Mesothelial cell of epicardium (in vitro differentiated cells): Measurements from ENCODE around the gene NELFB. TPM values are rescaled to one million over a fixed set of nuclear protein-coding genes. Genes with fewer than 3 reads are reported as not detected.

Source experiments
- DNase-seq, 2 experiments: peaks; one replicate each; pipeline ENCODE4 v3.0.0; 2021; ENCODE audit warnings: low spot score in 2 of 2; ENCODE audit not compliant: unreplicated experiment in 2 of 2
- H3K27ac Mint-ChIP-seq: 2 replicates; pipeline ENCODE4 v1.8.0; 2021; ENCODE audit warnings: mixed read lengths
- H3K27me3 Mint-ChIP-seq: 2 replicates; pipeline ENCODE4 v1.8.0; 2021; ENCODE audit warnings: low read depth, mixed read lengths
- H3K36me3 Mint-ChIP-seq: 2 replicates; pipeline ENCODE4 v1.8.0; 2021; ENCODE audit warnings: mixed read lengths
- H3K4me1 Mint-ChIP-seq: 2 replicates; pipeline ENCODE4 v1.8.0; 2021; ENCODE audit warnings: mixed read lengths
- H3K4me3 Mint-ChIP-seq: 2 replicates; pipeline ENCODE4 v1.8.0; 2021; ENCODE audit warnings: mild to moderate bottlenecking, moderate library complexity, mixed read lengths
- H3K9me3 Mint-ChIP-seq: 2 replicates; pipeline ENCODE4 v1.8.0; 2021; ENCODE audit warnings: mixed read lengths
- CTCF ChIP-seq: fragments of 200-600 bp; sonication (generic); IDR thresholded peaks from one replicate; pipeline ENCODE4 v1.5.0; 2021; ENCODE audit warnings: antibody characterized with exemption; ENCODE audit not compliant: unreplicated experiment
- total RNA-seq: library from RNA; stranded (reverse); gene quantifications from 3 replicates; pipeline ENCODE4 v1.2.1, GENCODE V29; 2021

The NELFB gene
- total RNA-seq, 1 donor from 2014 or later = 53.3 TPM

- peak overlapping the region; percentile 61 for H3K27ac Mint-ChIP-seq
- no peak overlapping the region for H3K4me3 Mint-ChIP-seq
- peaks cover 24% of the 10 kb centered on the region for H3K4me1 Mint-ChIP-seq
- peaks cover 2% of the 10 kb centered on the region for H3K36me3 Mint-ChIP-seq
- peak in 1 of 2 experiments; percentile 35 for DNase-seq
- TF ChIP-seq CTCF = no peak
- no peaks in the 10 kb centered on the region for H3K27me3 Mint-ChIP-seq
- no peaks in the 10 kb centered on the region for H3K9me3 Mint-ChIP-seq
Observed at GRCh38 chr9:137275588-137276472, 20.7 kb downstream of the NELFB start.

- H3K4me3 Mint-ChIP-seq = peak overlapping the region; percentile 72
- TF ChIP-seq CTCF = no peak
- no peaks in the 10 kb centered on the region for H3K9me3 Mint-ChIP-seq
- peaks cover 2% of the 10 kb centered on the region for H3K27me3 Mint-ChIP-seq
- peak overlapping the region; percentile 94 for H3K27ac Mint-ChIP-seq
- H3K4me1 Mint-ChIP-seq = peaks cover 25% of the 10 kb centered on the region
- peak in 1 of 2 experiments; percentile 72 for DNase-seq
- no peaks in the 10 kb centered on the region for H3K36me3 Mint-ChIP-seq
Observed at GRCh38 chr9:137276473-137277328, 21.6 kb downstream of the NELFB start.

GRCh38 chr9:137277329-137278041 is 22.4 kb downstream of the NELFB start, which contains the start of gene TOR4A:
TSS of gene TOR4A (plus strand) at chr9:137277726. CDS start at chr9:137278690, 964 bp downstream.
- peak within 1 kb of the TSS; percentile 72 for H3K4me3 Mint-ChIP-seq
- peak in 1 of 2 experiments; percentile 53 for DNase-seq
- H3K9me3 Mint-ChIP-seq = no peaks in the 10 kb centered on the region
- peaks cover 26% of the 10 kb centered on the region for H3K4me1 Mint-ChIP-seq
- peak within 1 kb of the TSS; percentile 94 for H3K27ac Mint-ChIP-seq
- no peaks in the 10 kb centered on the region for H3K36me3 Mint-ChIP-seq
- peaks cover 9% of the 10 kb centered on the region for H3K27me3 Mint-ChIP-seq
- no peak for TF ChIP-seq CTCF

- H3K27me3 Mint-ChIP-seq = peaks cover 15% of the 10 kb centered on the region
- peak overlapping the region; percentile 72 for H3K4me3 Mint-ChIP-seq
- no peaks in the 10 kb centered on the region for H3K9me3 Mint-ChIP-seq
Observed at GRCh38 chr9:137278061-137278701, 23.1 kb downstream of the NELFB start.

More at GRCh38 chr9:137278061-137278701, 23.1 kb downstream of the NELFB start:
- peak in 1 of 2 experiments; percentile 38 for DNase-seq
- TF ChIP-seq CTCF = no peak
- no peaks in the 10 kb centered on the region for H3K36me3 Mint-ChIP-seq
- H3K27ac Mint-ChIP-seq = no peak overlapping the region
- H3K4me1 Mint-ChIP-seq = peaks cover 27% of the 10 kb centered on the region
